Head of caudate nucleus (tissue), 42 donors: Measurements from ENCODE around the gene SLC38A6.
"Not testable (repeated sequence)": the region's sequence is repeated elsewhere in the genome, so short reads cannot be mapped to it uniquely, and the experiment has no call there.

ENCODE experiments used
- DNase-seq, 42 donors: peaks; one replicate each; pipeline versions ENCODE4 v3.0.0 to v3.0.0-alpha.2; 2020 to 2021; ENCODE audit warnings: mixed read lengths in 7 of 42
- intact Hi-C: fragments of 100-400 bp; cut with DNase I; formaldehyde crosslinking; loops from one replicate; pipeline ENCODE4 v1.15.0; 2022

Gene SLC38A6

GRCh38 chr14:61091657-61092273 lies 110.7 kb downstream of the SLC38A6 start:
- intact Hi-C loops: no loop called here
- no peak for DNase-seq

- DNase-seq, intact Hi-C loops: not testable (repeated sequence)
These were observed 117.1 kb downstream of the SLC38A6 start for GRCh38 chr14:61098096-61098495.

DNA sequence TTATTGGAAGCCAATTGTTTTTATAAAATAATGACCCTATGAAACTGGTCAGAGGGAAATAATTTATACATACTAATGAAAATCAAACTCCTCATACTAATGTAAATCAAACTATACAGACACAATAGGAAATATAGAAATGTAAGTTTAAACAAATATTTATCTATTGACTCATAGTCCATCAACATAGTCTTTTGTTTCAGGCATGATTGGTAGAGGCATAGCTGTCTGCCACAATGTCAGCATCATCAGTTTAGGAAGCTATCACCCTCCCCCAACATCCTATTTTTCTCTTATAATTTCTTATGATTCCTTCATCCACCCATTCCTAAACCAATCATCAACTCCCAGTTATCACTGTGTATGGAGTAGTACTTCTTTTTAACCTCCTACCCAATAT lies 117.7 kb downstream of the SLC38A6 start:
- no peak for DNase-seq
- intact Hi-C loops: no loop called here

- DNase-seq: no peak
- intact Hi-C loops: no loop called here
These were observed 118.3 kb downstream of the SLC38A6 start for GRCh38 chr14:61099216-61099835.

DNA sequence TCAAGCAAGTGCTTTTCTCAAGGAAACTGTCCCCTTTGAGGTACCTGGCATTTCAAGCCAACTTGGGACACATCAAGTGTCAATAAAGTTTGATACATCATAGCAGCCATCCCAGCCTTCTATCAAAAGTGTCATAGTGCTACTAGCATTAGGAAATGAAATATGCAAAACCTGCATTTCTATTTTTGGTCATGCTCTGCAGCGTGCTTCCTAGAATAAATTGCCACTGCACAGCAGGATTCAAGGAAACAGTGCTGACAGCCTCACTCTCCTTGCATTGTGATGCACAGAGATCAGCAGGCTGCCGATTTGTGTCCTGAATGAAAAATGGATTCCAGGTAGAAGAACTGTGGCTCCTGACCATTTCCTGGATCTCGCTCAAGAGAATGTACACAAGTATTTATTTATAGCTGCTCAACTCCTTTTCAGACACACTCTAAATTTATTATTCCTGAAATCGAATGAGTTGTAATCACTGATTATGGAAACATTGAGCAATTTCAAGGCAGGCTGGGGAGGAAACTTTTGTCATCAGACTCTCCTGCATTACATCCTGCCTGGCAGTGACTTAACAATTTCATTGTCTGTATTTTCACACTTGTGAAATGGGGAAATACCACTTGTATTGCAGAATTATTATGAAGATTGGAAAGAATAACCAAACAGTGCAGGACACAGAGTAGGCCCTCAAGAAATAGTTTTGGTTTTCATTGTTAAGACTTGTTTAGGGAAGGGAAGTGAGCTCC lies 120.9 kb downstream of the SLC38A6 start:
- intact Hi-C loops: no loop called here
- DNase-seq: peak in 13 of 42 donors; percentile 8 to 63 (median 29)
